ENCODE measurements around the gene CELF4.

The CELF4 gene

GRCh38 chr18:37445836-37446235, 119.8 kb downstream of the CELF4 start:
- H3K4me1 ChIP-seq = no peaks in the 10 kb centered on the region
- no peak overlapping the region for H3K27ac ChIP-seq

GRCh38 chr18:37445368-37445767, 120.2 kb downstream of the CELF4 start:
- Histone ChIP-seq H3K4me2 (ENCODE audit: low read length) (no peak overlapping the region), H3K4me1 (no peaks in the 10 kb centered on the region), H3K36me3 (ENCODE audit: control insufficient read depth, insufficient read depth, low read length) (no peaks in the 10 kb centered on the region), H3K4me3 (ENCODE audit: low read depth, low read length) (no peak overlapping the region), H3K9me3 (ENCODE audit: control insufficient read depth, low read length) (no peaks in the 10 kb centered on the region), H3K79me2 (no peaks in the 10 kb centered on the region), H2AFZ (no peak overlapping the region), H3K27ac (no peak overlapping the region), H3K27me3 (ENCODE audit: control insufficient read depth, insufficient read depth, low read length) (no peaks in the 10 kb centered on the region), H3K9ac (no peak overlapping the region)
- TF ChIP-seq CTCF (IDR thresholded peaks at IDR 0.05) = no peak

More at GRCh38 chr18:37445836-37446235, 119.8 kb downstream of the CELF4 start:
- H3K9ac ChIP-seq = no peak overlapping the region
- no peak overlapping the region for H2AFZ ChIP-seq
- H3K4me3 ChIP-seq (ENCODE audit: low read depth, low read length) = no peak overlapping the region
- H3K9me3 ChIP-seq (ENCODE audit: control insufficient read depth, low read length) = no peaks in the 10 kb centered on the region
- H3K4me2 ChIP-seq (ENCODE audit: low read length) = no peak overlapping the region
- no peaks in the 10 kb centered on the region for H3K27me3 ChIP-seq (ENCODE audit: control insufficient read depth, insufficient read depth, low read length)
- TF ChIP-seq CTCF (IDR thresholded peaks at IDR 0.05) = no peak
- no peaks in the 10 kb centered on the region for H3K36me3 ChIP-seq (ENCODE audit: control insufficient read depth, insufficient read depth, low read length)
- no peaks in the 10 kb centered on the region for H3K79me2 ChIP-seq

- Histone ChIP-seq H3K36me3 (ENCODE audit: control insufficient read depth, insufficient read depth, low read length) (no peaks in the 10 kb centered on the region), H2AFZ (no peak overlapping the region), H3K27me3 (ENCODE audit: control insufficient read depth, insufficient read depth, low read length) (no peaks in the 10 kb centered on the region), H3K27ac (no peak overlapping the region), H3K9ac (no peak overlapping the region), H3K79me2 (no peaks in the 10 kb centered on the region), H3K4me3 (ENCODE audit: low read depth, low read length) (no peak overlapping the region), H3K4me2 (ENCODE audit: low read length) (no peak overlapping the region), H3K9me3 (ENCODE audit: control insufficient read depth, low read length) (no peaks in the 10 kb centered on the region), H3K4me1 (no peaks in the 10 kb centered on the region)
- no peak for TF ChIP-seq CTCF (IDR thresholded peaks at IDR 0.05)
These were observed 122.1 kb downstream of the CELF4 start for GRCh38 chr18:37443325-37444055.

GRCh38 chr18:37442477-37442876, 123.1 kb downstream of the CELF4 start:
- no peak overlapping the region for H3K27ac ChIP-seq

More at GRCh38 chr18:37442477-37442876, 123.1 kb downstream of the CELF4 start:
- no peak for TF ChIP-seq CTCF (IDR thresholded peaks at IDR 0.05)
- no peaks in the 10 kb centered on the region for H3K36me3 ChIP-seq (ENCODE audit: control insufficient read depth, insufficient read depth, low read length)
- no peak overlapping the region for H3K4me2 ChIP-seq (ENCODE audit: low read length)
- H2AFZ ChIP-seq = no peak overlapping the region
- H3K4me3 ChIP-seq (ENCODE audit: low read depth, low read length) = no peak overlapping the region
- H3K4me1 ChIP-seq = no peaks in the 10 kb centered on the region
- H3K27me3 ChIP-seq (ENCODE audit: control insufficient read depth, insufficient read depth, low read length) = no peaks in the 10 kb centered on the region
- H3K79me2 ChIP-seq = no peaks in the 10 kb centered on the region
- no peaks in the 10 kb centered on the region for H3K9me3 ChIP-seq (ENCODE audit: control insufficient read depth, low read length)
- H3K9ac ChIP-seq = no peak overlapping the region
